ENCODE measurements around the gene TPCN2. TPM values are rescaled to one million over a fixed set of nuclear protein-coding genes. Genes with fewer than 3 reads are reported as not detected.
"Not testable (repeated sequence)": the region's sequence is repeated elsewhere in the genome, so short reads cannot be mapped to it uniquely, and the experiment has no call there.

The TPCN2 gene
- 10 to 100 TPM; 18.0 to 22.1 TPM for total RNA-seq

GRCh38 chr11:69048694-69049489 lies at the start of gene TPCN2:
Gene TPCN2, plus strand, starts transcription at chr11:69048932. Its CDS starts 66 bp downstream, at chr11:69048998.
- peaks cover 42% of the 10 kb centered on the region for H3K4me1 Mint-ChIP-seq
- CTCF ChIA-PET = interaction anchor here (1.0 kb wide), 1 partner anchor 205 kb away, joined by 3 read pairs; no protein-coding TSS in a partner anchor

GRCh38 chr11:68999093-68999747 lies 49.5 kb upstream of the TPCN2 start:
- no peaks in the 10 kb centered on the region for H3K36me3 Mint-ChIP-seq (ENCODE audit: low read depth)
- H3K27ac Mint-ChIP-seq = no peak overlapping the region
- no peaks in the 10 kb centered on the region for H3K9me3 Mint-ChIP-seq
- H3K27me3 Mint-ChIP-seq = no peaks in the 10 kb centered on the region
- no peak overlapping the region for H3K4me3 Mint-ChIP-seq
- no peak for DNase-seq
- CTCF ChIA-PET = interaction anchor here (0.5 kb wide), 1 partner anchor 490 kb away, joined by 3 read pairs; no protein-coding TSS in a partner anchor
- H3K4me1 Mint-ChIP-seq = no peaks in the 10 kb centered on the region
- POLR2A ChIA-PET = no interaction called here

More at GRCh38 chr11:69048694-69049489, at the start of gene TPCN2:
- H3K27ac Mint-ChIP-seq = peak within 1 kb of the TSS; percentile 88
- H3K4me3 Mint-ChIP-seq = peak within 1 kb of the TSS; percentile 77
- no peaks in the 10 kb centered on the region for H3K9me3 Mint-ChIP-seq
- DNase-seq = peak; percentile 92
- POLR2A ChIA-PET = interaction anchor here (0.7 kb wide), 1 partner anchor 38 kb away, joined by 5 read pairs; no protein-coding TSS in a partner anchor
- peaks cover 9% of the 10 kb centered on the region for H3K27me3 Mint-ChIP-seq
- no peaks in the 10 kb centered on the region for H3K36me3 Mint-ChIP-seq (ENCODE audit: low read depth)

- not testable (repeated sequence) for DNase-seq, H3K27me3 Mint-ChIP-seq
Measured at GRCh38 chr11:68999748-69000355, 48.9 kb upstream of the TPCN2 start.

GRCh38 chr11:69000391-69000790 lies 48.3 kb upstream of the TPCN2 start:
- no peaks in the 10 kb centered on the region for H3K27me3 Mint-ChIP-seq
- no peaks in the 10 kb centered on the region for H3K9me3 Mint-ChIP-seq
- ChIA-PET POLR2A (no interaction called here), CTCF (no interaction called here)
- no peak for DNase-seq
- H3K36me3 Mint-ChIP-seq (ENCODE audit: low read depth) = no peaks in the 10 kb centered on the region
- H3K4me1 Mint-ChIP-seq = no peaks in the 10 kb centered on the region
- no peak overlapping the region for H3K4me3 Mint-ChIP-seq
- no peak overlapping the region for H3K27ac Mint-ChIP-seq

More at GRCh38 chr11:68999748-69000355, 48.9 kb upstream of the TPCN2 start:
- H3K4me3 Mint-ChIP-seq; H3K36me3 Mint-ChIP-seq (ENCODE audit: low read depth); H3K27ac Mint-ChIP-seq; CTCF ChIA-PET; POLR2A ChIA-PET; H3K9me3 Mint-ChIP-seq; H3K4me1 Mint-ChIP-seq: not testable (repeated sequence)

GRCh38 chr11:69000831-69001242 lies 47.9 kb upstream of the TPCN2 start:
- Mint-ChIP-seq H3K4me3 (no peak overlapping the region), H3K9me3 (no peaks in the 10 kb centered on the region), H3K36me3 (ENCODE audit: low read depth) (no peaks in the 10 kb centered on the region), H3K27ac (no peak overlapping the region), H3K27me3 (no peaks in the 10 kb centered on the region), H3K4me1 (no peaks in the 10 kb centered on the region)
- POLR2A ChIA-PET = no interaction called here
- CTCF ChIA-PET = no interaction called here
- DNase-seq = no peak

GRCh38 chr11:69001243-69002081 lies 47.3 kb upstream of the TPCN2 start:
- H3K4me3 Mint-ChIP-seq = no peak overlapping the region
- H3K27me3 Mint-ChIP-seq = no peaks in the 10 kb centered on the region

GRCh38 chr11:69002110-69002569 lies 46.6 kb upstream of the TPCN2 start:
- no peak for DNase-seq
- ChIA-PET POLR2A (no interaction called here), CTCF (interaction anchor here (1.3 kb wide), 1 partner anchor 35 kb away, joined by 3 read pairs; no protein-coding TSS in a partner anchor)
- H3K4me1 Mint-ChIP-seq = no peaks in the 10 kb centered on the region
- H3K27me3 Mint-ChIP-seq = peaks cover 2% of the 10 kb centered on the region
- no peak overlapping the region for H3K27ac Mint-ChIP-seq
- H3K4me3 Mint-ChIP-seq = no peak overlapping the region
- no peaks in the 10 kb centered on the region for H3K36me3 Mint-ChIP-seq (ENCODE audit: low read depth)
- no peaks in the 10 kb centered on the region for H3K9me3 Mint-ChIP-seq

More at GRCh38 chr11:69001243-69002081, 47.3 kb upstream of the TPCN2 start:
- Mint-ChIP-seq H3K27ac (no peak overlapping the region), H3K36me3 (ENCODE audit: low read depth) (no peaks in the 10 kb centered on the region), H3K4me1 (no peaks in the 10 kb centered on the region), H3K9me3 (no peaks in the 10 kb centered on the region)
- DNase-seq = no peak
- CTCF ChIA-PET = no interaction called here
- POLR2A ChIA-PET = no interaction called here

- no peak overlapping the region for H3K27ac Mint-ChIP-seq
Measured at GRCh38 chr11:69002570-69003231, 46.0 kb upstream of the TPCN2 start.

GRCh38 chr11:69003301-69003865 lies 45.3 kb upstream of the TPCN2 start:
- H3K4me3 Mint-ChIP-seq = no peak overlapping the region
- H3K36me3 Mint-ChIP-seq (ENCODE audit: low read depth) = no peaks in the 10 kb centered on the region
- H3K4me1 Mint-ChIP-seq = no peaks in the 10 kb centered on the region
- ChIA-PET POLR2A (no interaction called here), CTCF (interaction anchor here (1.3 kb wide), 1 partner anchor 36 kb away, joined by 3 read pairs; no protein-coding TSS in a partner anchor)
- no peak for DNase-seq
- H3K27ac Mint-ChIP-seq = no peak overlapping the region
- peaks cover 2% of the 10 kb centered on the region for H3K27me3 Mint-ChIP-seq
- no peaks in the 10 kb centered on the region for H3K9me3 Mint-ChIP-seq

More at GRCh38 chr11:69002570-69003231, 46.0 kb upstream of the TPCN2 start:
- peaks cover 2% of the 10 kb centered on the region for H3K27me3 Mint-ChIP-seq
- no peaks in the 10 kb centered on the region for H3K4me1 Mint-ChIP-seq
- H3K4me3 Mint-ChIP-seq = no peak overlapping the region
- CTCF ChIA-PET = interaction anchor here (1.3 kb wide), 1 partner anchor 35 kb away, joined by 3 read pairs; no protein-coding TSS in a partner anchor
- no peaks in the 10 kb centered on the region for H3K36me3 Mint-ChIP-seq (ENCODE audit: low read depth)
- DNase-seq = no peak
- H3K9me3 Mint-ChIP-seq = no peaks in the 10 kb centered on the region
- POLR2A ChIA-PET = no interaction called here

- Mint-ChIP-seq H3K27me3 (peaks cover 2% of the 10 kb centered on the region), H3K4me1 (no peaks in the 10 kb centered on the region), H3K36me3 (ENCODE audit: low read depth) (no peaks in the 10 kb centered on the region), H3K9me3 (no peaks in the 10 kb centered on the region), H3K27ac (no peak overlapping the region), H3K4me3 (no peak overlapping the region)
- ChIA-PET POLR2A (no interaction called here), CTCF (no interaction called here)
- no peak for DNase-seq
Measured at GRCh38 chr11:69003866-69004367, 44.8 kb upstream of the TPCN2 start.

- CTCF ChIA-PET = no interaction called here
- H3K4me3 Mint-ChIP-seq = no peak overlapping the region
- H3K9me3 Mint-ChIP-seq = no peaks in the 10 kb centered on the region
Measured at GRCh38 chr11:69004411-69005182, 44.1 kb upstream of the TPCN2 start.

More at GRCh38 chr11:69004411-69005182, 44.1 kb upstream of the TPCN2 start:
- Mint-ChIP-seq H3K36me3 (ENCODE audit: low read depth) (no peaks in the 10 kb centered on the region), H3K27ac (no peak overlapping the region), H3K27me3 (peaks cover 2% of the 10 kb centered on the region), H3K4me1 (no peaks in the 10 kb centered on the region)
- POLR2A ChIA-PET = no interaction called here
- DNase-seq = no peak

Measured in activated CD4-positive, alpha-beta T cell treated with anti-CD3 and anti-CD28 coated beads, Interleukin-2, amount 10 ng/mL, durations not matched to agents 7 days and 5 days (primary cell).